ENCODE measurements around the gene WASF2.

GRCh38 chr1:27454610-27455009 lies 35.4 kb downstream of the WASF2 start:
- TF ChIP-seq CTCF (IDR thresholded peaks at IDR 0.05) (no peak), EP300 (IDR thresholded peaks at IDR 0.05) (no peak), POLR2A (IDR thresholded peaks at IDR 0.05) (no peak)
